WERI-Rb-1 (cell line): ENCODE data around the gene RAD54L.
"Not testable (repeated sequence)": the region's sequence is repeated elsewhere in the genome, so short reads cannot be mapped to it uniquely, and the experiment has no call there.

Experiments
- DNase-seq: peaks from one replicate; pipeline ENCODE4 v3.0.0-alpha.2; 2020
- H3K27ac ChIP-seq: fragments of 250-450 bp; sonication (Bioruptor Pico); 2 replicates; pipeline ENCODE4 v1.5.1; 2020; ENCODE audit warnings: mild to moderate bottlenecking, moderate library complexity
- H3K27me3 ChIP-seq: fragments of 250-450 bp; sonication (Bioruptor Pico); 2 replicates; pipeline ENCODE4 v1.5.1; 2021; ENCODE audit warnings: mild to moderate bottlenecking, low read depth, moderate library complexity; ENCODE audit not compliant: insufficient read depth, severe bottlenecking
- H3K36me3 ChIP-seq: fragments of 250-450 bp; sonication (Bioruptor Pico); 2 replicates; pipeline ENCODE4 v1.5.1; 2020; ENCODE audit warnings: mild to moderate bottlenecking, moderate library complexity
- H3K4me3 ChIP-seq: 2 replicates; pipeline ENCODE4 v1.5.1; 2011; ENCODE audit warnings: low read depth, mild to moderate bottlenecking, control low read depth, low read length
- H3K9me3 ChIP-seq: fragments of 250-450 bp; sonication (Bioruptor Pico); 2 replicates; pipeline ENCODE4 v1.5.1; 2021; ENCODE audit warnings: mild to moderate bottlenecking, moderate library complexity; ENCODE audit not compliant: severe bottlenecking
- TF ChIP-seq, protein P1 (sequence below): IDR thresholded peaks from 2 replicates; pipeline ENCODE4 v1.5.1; 2011; ENCODE audit warnings: low read depth, mild to moderate bottlenecking, control low read depth, inconsistent platforms, low read length

Gene RAD54L

GRCh38 chr1:46224966-46225365, 22.6 kb upstream of the RAD54L start:
- Histone ChIP-seq H3K4me3 (no peak overlapping the region), H3K27ac (no peak overlapping the region), H3K27me3 (no peaks in the 10 kb centered on the region), H3K36me3 (no peaks in the 10 kb centered on the region), H3K9me3 (no peaks in the 10 kb centered on the region)
- TF ChIP-seq, protein P1, sequence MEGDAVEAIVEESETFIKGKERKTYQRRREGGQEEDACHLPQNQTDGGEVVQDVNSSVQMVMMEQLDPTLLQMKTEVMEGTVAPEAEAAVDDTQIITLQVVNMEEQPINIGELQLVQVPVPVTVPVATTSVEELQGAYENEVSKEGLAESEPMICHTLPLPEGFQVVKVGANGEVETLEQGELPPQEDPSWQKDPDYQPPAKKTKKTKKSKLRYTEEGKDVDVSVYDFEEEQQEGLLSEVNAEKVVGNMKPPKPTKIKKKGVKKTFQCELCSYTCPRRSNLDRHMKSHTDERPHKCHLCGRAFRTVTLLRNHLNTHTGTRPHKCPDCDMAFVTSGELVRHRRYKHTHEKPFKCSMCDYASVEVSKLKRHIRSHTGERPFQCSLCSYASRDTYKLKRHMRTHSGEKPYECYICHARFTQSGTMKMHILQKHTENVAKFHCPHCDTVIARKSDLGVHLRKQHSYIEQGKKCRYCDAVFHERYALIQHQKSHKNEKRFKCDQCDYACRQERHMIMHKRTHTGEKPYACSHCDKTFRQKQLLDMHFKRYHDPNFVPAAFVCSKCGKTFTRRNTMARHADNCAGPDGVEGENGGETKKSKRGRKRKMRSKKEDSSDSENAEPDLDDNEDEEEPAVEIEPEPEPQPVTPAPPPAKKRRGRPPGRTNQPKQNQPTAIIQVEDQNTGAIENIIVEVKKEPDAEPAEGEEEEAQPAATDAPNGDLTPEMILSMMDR, result no peak
- DNase-seq, result no peak

DNA sequence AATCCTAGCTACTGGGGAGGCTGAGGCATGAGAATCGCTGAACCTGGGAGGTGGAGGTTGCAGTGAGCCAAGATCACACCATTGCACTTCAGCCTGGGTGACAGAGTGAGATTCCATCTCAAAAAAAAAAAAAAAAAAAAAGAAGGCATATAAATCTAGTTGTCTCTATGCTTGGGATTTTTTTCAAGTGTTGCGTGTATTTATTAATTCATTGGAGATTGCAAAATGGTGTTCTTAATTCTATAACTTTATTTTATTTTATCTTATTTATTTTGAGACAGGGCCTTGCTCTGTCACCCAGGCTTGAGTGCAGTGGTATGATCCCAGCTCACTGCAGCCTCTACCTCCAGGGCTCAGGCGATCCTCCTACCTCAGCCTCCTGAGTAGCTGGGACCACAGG, 16.3 kb upstream of the RAD54L start:
- H3K9me3 ChIP-seq, H3K4me3 ChIP-seq, H3K36me3 ChIP-seq, H3K27me3 ChIP-seq, DNase-seq, H3K27ac ChIP-seq: not testable (repeated sequence)

- no peak for DNase-seq
- peaks cover 19% of the 10 kb centered on the region for H3K9me3 ChIP-seq
- no peak overlapping the region for H3K4me3 ChIP-seq
- no peaks in the 10 kb centered on the region for H3K27me3 ChIP-seq
- no peaks in the 10 kb centered on the region for H3K36me3 ChIP-seq
- H3K27ac ChIP-seq, result no peak overlapping the region
- TF ChIP-seq, protein P1, result no peak
Observed at GRCh38 chr1:46236882-46237281, 10.7 kb upstream of the RAD54L start.

GRCh38 chr1:46238865-46239264, 8.7 kb upstream of the RAD54L start:
- not testable (repeated sequence) for DNase-seq, H3K27ac ChIP-seq, H3K36me3 ChIP-seq, H3K4me3 ChIP-seq, H3K27me3 ChIP-seq
- peaks cover 19% of the 10 kb centered on the region for H3K9me3 ChIP-seq

GRCh38 chr1:46241733-46242132, 5.8 kb upstream of the RAD54L start:
- H3K27ac ChIP-seq, DNase-seq, H3K36me3 ChIP-seq, H3K4me3 ChIP-seq, H3K27me3 ChIP-seq: not testable (repeated sequence)
- H3K9me3 ChIP-seq, result peaks cover 17% of the 10 kb centered on the region

DNA sequence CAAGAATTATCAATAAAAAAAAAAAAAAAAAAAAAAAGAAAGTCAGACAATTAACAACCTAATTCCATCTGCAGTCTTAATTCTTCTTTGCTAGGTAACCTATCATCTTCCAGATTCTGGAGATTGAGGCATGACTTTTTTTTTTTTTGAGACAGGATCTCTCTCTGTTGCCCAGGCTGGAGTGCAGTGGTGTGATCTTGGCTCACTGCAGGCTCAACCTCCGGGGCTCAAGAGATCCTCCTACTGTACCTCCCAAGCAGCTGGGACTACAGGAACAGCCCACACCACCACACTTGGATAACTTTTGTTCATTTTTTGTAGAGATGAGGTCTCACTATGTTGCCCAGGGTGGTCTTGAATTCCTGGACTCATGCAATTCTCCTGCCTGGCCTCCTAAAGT, 4.6 kb upstream of the RAD54L start:
- no peak overlapping the region for H3K4me3 ChIP-seq
- TF ChIP-seq, protein P1, result no peak

GRCh38 chr1:46243831-46244230, 3.7 kb upstream of the RAD54L start:
- H3K36me3 ChIP-seq, H3K27ac ChIP-seq, H3K27me3 ChIP-seq, H3K9me3 ChIP-seq, DNase-seq, H3K4me3 ChIP-seq: not testable (repeated sequence)

More for the DNA sequence above, 4.6 kb upstream of the RAD54L start:
- H3K27ac ChIP-seq, result peak overlapping the region; percentile 59
- no peaks in the 10 kb centered on the region for H3K36me3 ChIP-seq
- no peaks in the 10 kb centered on the region for H3K27me3 ChIP-seq
- DNase-seq, result no peak
- peaks cover 9% of the 10 kb centered on the region for H3K9me3 ChIP-seq

DNA sequence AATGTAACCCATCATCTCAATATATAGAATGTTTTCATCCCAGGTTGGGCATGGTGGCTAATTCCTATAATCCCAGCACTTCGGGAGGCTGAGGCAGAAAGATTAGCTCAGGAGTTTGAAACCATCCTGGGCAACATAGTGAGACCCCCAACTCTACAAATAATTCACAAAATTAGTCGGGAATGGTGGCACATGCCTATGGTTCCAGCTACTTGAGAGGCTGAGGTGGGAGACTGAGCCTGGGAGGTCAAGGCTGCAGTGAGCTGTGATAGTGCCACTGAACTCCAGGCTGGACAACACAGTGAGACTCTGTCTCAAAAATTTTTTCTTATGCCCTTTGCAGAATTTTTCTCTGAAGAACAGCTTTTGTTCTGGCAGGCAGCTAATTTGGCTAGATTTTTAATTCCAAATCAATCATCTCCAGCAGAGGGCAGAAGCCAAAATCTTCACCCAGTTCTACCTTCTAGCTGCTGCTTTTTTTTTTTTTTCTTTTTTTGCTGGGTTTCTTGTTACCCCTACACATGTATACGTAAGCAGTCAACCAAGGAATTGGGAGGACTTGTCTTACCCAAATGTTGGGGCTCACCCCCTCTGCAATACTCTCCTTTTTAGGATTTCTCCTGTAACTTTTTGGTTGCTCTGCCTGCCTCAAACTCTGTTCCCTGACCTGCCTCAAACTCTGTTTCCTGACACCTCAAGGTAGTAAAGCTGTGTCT, 2.7 kb upstream of the RAD54L start:
- Histone ChIP-seq H3K36me3 (peaks cover 16% of the 10 kb centered on the region), H3K27me3 (no peaks in the 10 kb centered on the region), H3K9me3 (no peaks in the 10 kb centered on the region), H3K4me3 (no peak overlapping the region), H3K27ac (no peak overlapping the region)
- TF ChIP-seq, protein P1, result peak; percentile 18; the same call in 1 of the 2 replicates
- DNase-seq, result no peak

DNA sequence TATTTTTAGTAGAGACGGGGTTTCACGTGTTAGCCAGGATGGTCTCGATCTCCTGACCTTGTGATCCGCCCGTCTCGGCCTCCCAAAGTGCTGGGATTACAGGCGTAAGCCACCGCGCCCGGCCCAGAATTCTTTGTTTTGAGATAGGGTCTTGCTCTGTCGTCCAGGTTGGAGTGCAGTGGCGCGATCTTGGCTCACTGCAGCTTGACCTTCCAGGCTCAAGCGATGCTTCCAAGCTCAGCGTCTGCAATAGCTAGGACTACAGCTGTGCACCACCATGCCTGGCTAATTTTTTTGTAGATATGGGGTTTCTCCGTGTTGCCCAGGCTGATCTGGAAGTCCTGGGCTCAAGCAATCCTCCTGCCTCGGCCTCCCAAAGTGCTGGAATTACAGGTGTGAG, 1.4 kb upstream of the RAD54L start:
- DNase-seq, H3K4me3 ChIP-seq, H3K27ac ChIP-seq, H3K27me3 ChIP-seq, H3K9me3 ChIP-seq: not testable (repeated sequence)
- H3K36me3 ChIP-seq, result peaks cover 29% of the 10 kb centered on the region
